Measurements from ENCODE around the gene FUT6.

The FUT6 gene

GRCh38 chr19:5873617-5874199 lies 34.2 kb upstream of the FUT6 start:
- Histone ChIP-seq H3K4me1 (ENCODE audit: insufficient read depth, poor library complexity, severe bottlenecking) (no peaks in the 10 kb centered on the region), H3K4me3 (ENCODE audit: severe bottlenecking) (no peak overlapping the region), H3K27ac (ENCODE audit: poor library complexity, severe bottlenecking) (no peak overlapping the region), H3K27me3 (ENCODE audit: insufficient read depth, poor library complexity, severe bottlenecking) (no peaks in the 10 kb centered on the region), H3K9me3 (ENCODE audit: severe bottlenecking) (no peaks in the 10 kb centered on the region), H3K36me3 (ENCODE audit: low read depth) (no peaks in the 10 kb centered on the region)
- DNase-seq (ENCODE audit: low spot score) (no peak), ATAC-seq (ENCODE audit: low read depth) (no peak)
- TF ChIP-seq CTCF (IDR thresholded peaks at IDR 0.05; ENCODE audit: poor library complexity, severe bottlenecking) = no peak

- ATAC-seq (ENCODE audit: low read depth) (no peak), DNase-seq (ENCODE audit: low spot score) (no peak)
- Histone ChIP-seq H3K27ac (ENCODE audit: poor library complexity, severe bottlenecking) (no peak overlapping the region), H3K36me3 (ENCODE audit: low read depth) (no peaks in the 10 kb centered on the region), H3K9me3 (ENCODE audit: severe bottlenecking) (no peaks in the 10 kb centered on the region), H3K4me3 (ENCODE audit: severe bottlenecking) (no peak overlapping the region), H3K4me1 (ENCODE audit: insufficient read depth, poor library complexity, severe bottlenecking) (no peaks in the 10 kb centered on the region), H3K27me3 (ENCODE audit: insufficient read depth, poor library complexity, severe bottlenecking) (no peaks in the 10 kb centered on the region)
- no peak for TF ChIP-seq CTCF (IDR thresholded peaks at IDR 0.05; ENCODE audit: poor library complexity, severe bottlenecking)
These were observed 31.5 kb upstream of the FUT6 start for GRCh38 chr19:5870986-5871394.

GRCh38 chr19:5867201-5868136 lies 28.0 kb upstream of the FUT6 start:
- no peaks in the 10 kb centered on the region for H3K36me3 ChIP-seq (ENCODE audit: low read depth)
- no peak for DNase-seq (ENCODE audit: low spot score)
- H3K4me1 ChIP-seq (ENCODE audit: insufficient read depth, poor library complexity, severe bottlenecking) = no peaks in the 10 kb centered on the region
- H3K27me3 ChIP-seq (ENCODE audit: insufficient read depth, poor library complexity, severe bottlenecking) = no peaks in the 10 kb centered on the region
- no peak for ATAC-seq (ENCODE audit: low read depth)
- H3K9me3 ChIP-seq (ENCODE audit: severe bottlenecking) = no peaks in the 10 kb centered on the region
- no peak overlapping the region for H3K4me3 ChIP-seq (ENCODE audit: severe bottlenecking)
- TF ChIP-seq CTCF (IDR thresholded peaks at IDR 0.05; ENCODE audit: poor library complexity, severe bottlenecking) = no peak
- no peak overlapping the region for H3K27ac ChIP-seq (ENCODE audit: poor library complexity, severe bottlenecking)

DNA sequence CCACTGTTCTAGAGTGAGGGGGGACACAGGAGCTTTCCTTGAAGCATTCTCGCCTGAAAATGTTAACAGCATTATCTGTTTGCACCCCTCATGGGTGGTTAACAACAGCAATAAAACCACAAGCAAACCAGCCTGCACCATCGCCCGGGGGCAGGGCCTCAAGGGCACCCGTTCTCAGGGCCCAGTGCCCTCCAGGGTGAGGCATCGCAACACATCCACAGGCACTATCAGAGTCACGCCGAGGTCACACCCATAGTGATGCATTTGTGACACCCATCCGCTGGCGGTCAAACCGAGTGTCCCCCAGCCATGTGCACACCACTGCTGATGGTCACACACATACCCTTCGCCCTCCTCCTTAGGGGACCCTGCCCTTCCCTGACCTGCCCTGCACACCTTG lies 26.3 kb upstream of the FUT6 start:
- H3K36me3 ChIP-seq (ENCODE audit: low read depth) = no peaks in the 10 kb centered on the region

More for the DNA sequence above, 26.3 kb upstream of the FUT6 start:
- no peak for TF ChIP-seq CTCF (IDR thresholded peaks at IDR 0.05; ENCODE audit: poor library complexity, severe bottlenecking)
- Histone ChIP-seq H3K4me1 (ENCODE audit: insufficient read depth, poor library complexity, severe bottlenecking) (no peaks in the 10 kb centered on the region), H3K27me3 (ENCODE audit: insufficient read depth, poor library complexity, severe bottlenecking) (no peaks in the 10 kb centered on the region), H3K4me3 (ENCODE audit: severe bottlenecking) (no peak overlapping the region), H3K27ac (ENCODE audit: poor library complexity, severe bottlenecking) (no peak overlapping the region), H3K9me3 (ENCODE audit: severe bottlenecking) (no peaks in the 10 kb centered on the region)
- no peak for ATAC-seq (ENCODE audit: low read depth)
- no peak for DNase-seq (ENCODE audit: low spot score)

Data from RWPE2 (cell line).